GM19395 (cell line): ENCODE results near the gene NFE2L2.
"Not testable (repeated sequence)": the region's sequence is repeated elsewhere in the genome, so short reads cannot be mapped to it uniquely, and the experiment has no call there.

Source experiments
- ATAC-seq: cut with Tn5 transposase; IDR thresholded peaks from one replicate; pipeline ENCODE4 v1.9.1; 2021; ENCODE audit warnings: mild to moderate bottlenecking, moderate library complexity; ENCODE audit not compliant: unreplicated experiment

NFE2L2 gene

GRCh38 chr2:177239932-177240630, 24.4 kb downstream of the NFE2L2 start:
- peak; percentile 68 for ATAC-seq

GRCh38 chr2:177239053-177239452, 25.5 kb downstream of the NFE2L2 start:
- ATAC-seq = no peak

GRCh38 chr2:177237932-177238331, 26.6 kb downstream of the NFE2L2 start:
- no peak for ATAC-seq

- no peak for ATAC-seq
These were observed 28.6 kb downstream of the NFE2L2 start for GRCh38 chr2:177235855-177236437.

GRCh38 chr2:177234267-177234666, 30.3 kb downstream of the NFE2L2 start:
- ATAC-seq = no peak

GRCh38 chr2:177232098-177232704, 32.3 kb downstream of the NFE2L2 start:
- ATAC-seq = no peak

- ATAC-seq = no peak
These were observed 33.3 kb downstream of the NFE2L2 start for GRCh38 chr2:177231270-177231669.

GRCh38 chr2:177229442-177230242, 34.9 kb downstream of the NFE2L2 start:
- no peak for ATAC-seq

- no peak for ATAC-seq
These were observed 38.6 kb downstream of the NFE2L2 start for GRCh38 chr2:177225965-177226360.

- ATAC-seq = not testable (repeated sequence)
These were observed 41.1 kb downstream of the NFE2L2 start for GRCh38 chr2:177223436-177223835.

- ATAC-seq = no peak
These were observed 42.6 kb downstream of the NFE2L2 start for GRCh38 chr2:177221970-177222369.

GRCh38 chr2:177221534-177221933, 43.0 kb downstream of the NFE2L2 start:
- no peak for ATAC-seq

GRCh38 chr2:177219787-177220186, 44.7 kb downstream of the NFE2L2 start:
- not testable (repeated sequence) for ATAC-seq

- ATAC-seq = no peak
These were observed 47.2 kb downstream of the NFE2L2 start for GRCh38 chr2:177217247-177217843.

- peak; percentile 48 for ATAC-seq
These were observed 51.4 kb downstream of the NFE2L2 start for GRCh38 chr2:177212891-177213856.

GRCh38 chr2:177212106-177212890, 52.2 kb downstream of the NFE2L2 start, which contains the start of gene HNRNPA3:
TSS of gene HNRNPA3 (plus strand) at chr2:177212794. CDS start at chr2:177212800, 6 bp downstream.
- peak; percentile 89 for ATAC-seq

GRCh38 chr2:177211576-177212105, 52.9 kb downstream of the NFE2L2 start:
- no peak for ATAC-seq

- ATAC-seq = no peak
These were observed 53.4 kb downstream of the NFE2L2 start for GRCh38 chr2:177211169-177211568.

- ATAC-seq = peak; percentile 81
These were observed 57.4 kb downstream of the NFE2L2 start for GRCh38 chr2:177207101-177207500.
